Measurements from ENCODE around the gene ASB2.

Gene ASB2

DNA sequence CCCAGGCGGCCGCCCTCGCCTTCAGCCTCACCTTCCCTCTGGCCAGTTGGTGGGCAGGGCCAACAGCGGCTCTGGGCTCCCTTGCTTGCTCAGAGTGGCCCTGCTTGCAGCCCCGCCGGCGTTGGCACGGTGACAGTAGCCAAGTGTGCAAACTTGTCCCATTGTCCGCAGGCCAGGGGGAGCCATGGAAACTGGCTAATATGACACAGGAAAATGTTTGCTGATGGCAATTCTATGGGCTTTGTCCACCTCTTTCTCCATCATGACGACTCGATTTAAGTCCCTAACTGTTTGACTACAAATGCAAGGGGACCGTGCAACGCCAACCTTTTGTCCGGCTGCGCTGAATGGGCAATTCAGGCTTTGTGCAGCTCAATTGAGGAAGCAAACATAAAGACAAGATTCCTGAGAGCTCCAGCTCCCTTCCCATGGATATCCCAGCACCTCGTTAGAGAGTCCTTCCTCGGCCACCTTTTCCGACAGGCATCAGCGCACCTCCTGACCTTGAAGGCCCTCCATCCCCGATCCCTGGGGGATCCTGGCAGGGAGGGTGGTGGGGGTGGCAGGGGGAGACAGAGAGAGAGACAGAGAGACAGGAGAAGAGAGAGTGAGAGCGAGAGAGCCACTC lies 50.0 kb downstream of the ASB2 start:
- no peak for DNase-seq

DNA sequence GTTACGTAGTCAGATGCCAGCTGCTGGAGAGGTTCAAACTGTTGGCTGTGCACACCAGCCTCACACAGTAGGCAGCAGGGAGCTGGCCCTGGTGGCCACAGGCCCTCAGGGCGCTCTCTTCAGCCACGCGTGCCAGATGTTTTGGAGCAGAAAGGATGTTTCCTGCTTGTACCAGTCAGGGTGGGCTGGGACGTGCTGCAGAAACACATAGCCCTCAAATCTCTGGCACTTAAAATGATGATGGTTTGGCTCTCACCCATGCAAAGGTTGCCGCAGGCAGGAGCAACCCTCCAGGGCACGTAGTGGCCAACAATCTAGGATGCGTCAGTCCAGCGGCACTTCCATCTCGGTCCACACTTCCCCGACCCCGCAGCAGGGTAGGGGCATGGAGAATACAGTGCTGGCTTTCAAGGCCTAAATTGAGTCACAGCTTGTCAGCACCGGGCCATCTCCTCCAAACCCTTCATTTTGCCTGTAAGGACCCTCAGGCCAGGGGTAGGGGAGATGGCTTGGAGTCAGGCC lies 50.9 kb downstream of the ASB2 start:
- no peak for DNase-seq

DNA sequence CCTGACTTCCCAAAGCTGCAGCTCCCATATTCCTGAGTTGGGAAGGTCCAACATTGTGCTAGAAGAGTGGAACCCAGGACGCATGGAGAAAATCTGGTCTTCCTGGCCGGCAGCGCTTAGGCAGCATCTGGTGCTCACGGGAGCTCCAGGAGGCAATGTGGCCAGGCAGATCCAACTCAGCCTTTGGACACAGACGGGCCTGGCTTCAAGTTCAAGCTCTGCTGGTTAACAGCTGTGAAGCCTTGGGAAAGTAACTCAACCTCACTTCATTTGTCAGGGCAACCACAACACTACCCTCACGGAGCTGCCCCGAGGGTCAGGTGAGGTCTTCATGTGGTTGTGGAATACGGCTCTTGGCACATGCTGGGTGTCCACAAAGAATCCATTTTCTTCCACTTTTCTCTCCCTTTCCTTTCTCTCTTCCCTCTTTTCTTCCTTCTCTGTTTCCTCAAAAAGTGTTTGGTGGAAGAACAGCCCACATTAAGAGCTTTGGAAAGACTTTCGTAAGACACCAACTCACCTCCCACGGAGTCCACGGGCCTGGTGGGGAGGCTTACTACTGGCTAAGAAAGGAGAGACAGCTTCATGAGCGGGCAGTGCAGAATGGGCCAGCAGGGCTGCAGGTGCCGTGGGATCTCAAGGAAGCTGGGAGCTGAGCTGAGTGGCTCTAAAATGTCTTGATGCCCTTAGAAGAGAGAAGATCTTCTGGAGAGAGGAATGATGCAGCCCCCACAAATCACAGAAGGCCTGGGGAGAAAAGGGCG lies 51.6 kb downstream of the ASB2 start:
- DNase-seq: no peak

DNA sequence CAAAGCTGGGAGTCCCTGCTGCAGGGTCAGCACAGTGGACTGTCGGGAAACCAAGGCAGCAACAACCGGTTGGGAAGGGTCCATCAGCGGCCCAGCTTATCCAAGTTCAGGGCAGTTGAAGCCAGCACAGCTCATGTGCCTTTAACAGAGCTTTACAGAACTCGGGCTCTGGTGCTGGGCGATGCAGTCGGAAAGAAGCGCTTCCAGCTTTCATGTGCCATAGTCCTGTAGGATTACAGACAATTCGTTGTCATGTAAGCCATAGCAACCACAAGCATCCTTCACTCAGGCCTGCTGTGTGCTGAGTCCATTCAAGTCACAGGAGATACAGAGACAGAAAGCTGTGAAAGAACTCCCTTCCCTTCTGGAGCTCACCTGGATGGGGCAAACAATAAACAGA lies 52.7 kb downstream of the ASB2 start:
- no peak for DNase-seq

DNA sequence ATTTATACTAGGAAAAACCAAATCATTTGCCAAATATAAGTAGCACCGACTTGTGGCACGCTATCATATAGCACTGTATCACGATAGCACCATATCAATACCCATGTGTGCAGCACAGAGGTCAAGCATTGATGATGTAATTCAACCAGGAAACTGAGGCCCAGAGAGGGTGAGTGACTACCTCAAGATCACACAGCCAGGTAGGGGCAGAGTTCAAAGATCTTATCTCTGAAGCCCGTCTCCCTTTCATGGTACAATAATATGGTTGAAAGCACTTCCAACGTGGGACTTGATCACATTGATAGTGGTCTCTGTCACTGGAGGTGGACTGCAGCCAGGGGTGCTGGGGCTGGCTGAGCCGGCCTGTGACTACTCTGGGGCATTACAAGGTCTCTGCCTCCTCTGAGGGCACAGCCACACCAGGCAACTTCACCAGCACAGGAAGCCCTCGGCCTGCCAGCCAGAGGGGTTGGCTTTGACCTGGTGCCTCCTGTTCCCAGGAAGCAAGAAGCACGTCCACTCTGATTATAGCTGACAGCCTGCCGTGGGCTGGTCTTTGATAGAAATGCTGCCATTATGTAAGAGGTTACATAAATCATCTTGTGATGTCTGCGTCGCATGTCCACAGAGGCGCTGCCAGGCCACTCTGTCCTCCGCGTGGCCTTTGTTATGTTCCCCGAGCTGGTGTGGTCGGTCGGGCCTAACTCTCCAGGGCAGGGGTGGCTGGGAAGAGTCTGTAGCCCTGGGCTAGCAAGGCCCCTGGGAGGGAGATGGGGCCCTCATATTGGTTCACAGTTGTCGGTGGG lies 55.2 kb downstream of the ASB2 start:
- no peak for DNase-seq

DNA sequence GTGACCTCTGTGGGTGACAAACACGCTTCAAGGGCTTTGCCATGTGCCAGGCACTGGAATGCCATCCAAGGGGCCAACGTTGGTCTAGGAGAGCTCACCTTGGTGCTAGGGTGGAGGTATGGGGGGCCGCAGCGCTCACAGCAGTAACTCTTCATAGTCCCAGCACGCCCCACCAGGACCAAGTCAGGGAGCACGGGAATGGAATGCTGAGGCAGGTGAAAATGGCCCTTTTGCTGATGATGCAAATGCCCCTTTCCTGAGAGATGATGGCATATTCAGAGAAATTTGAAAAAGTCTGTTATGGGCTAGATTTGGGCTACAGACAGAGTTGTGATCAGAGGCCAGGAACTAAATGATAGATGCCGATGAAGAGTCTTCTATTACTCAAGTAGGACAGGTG lies 59.2 kb downstream of the ASB2 start:
- no peak for DNase-seq

DNA sequence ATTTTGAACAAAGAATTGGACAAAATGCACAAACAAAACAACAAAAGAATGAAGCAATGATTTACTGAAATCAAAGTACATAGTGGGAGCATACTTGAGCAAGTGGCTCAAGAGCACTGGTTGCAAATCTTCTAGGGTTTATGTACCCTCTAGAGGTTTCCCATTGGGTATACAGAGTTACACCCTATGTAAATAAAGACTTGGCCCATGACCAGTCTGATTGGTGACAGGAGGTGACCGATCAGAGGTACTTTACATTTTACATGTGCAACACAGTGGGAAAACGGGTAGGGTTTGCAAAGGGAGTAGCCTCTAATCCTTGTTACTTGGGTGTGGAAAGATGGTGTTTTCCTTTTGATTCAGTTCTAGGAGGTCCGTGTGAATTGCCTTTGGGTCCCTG lies 59.9 kb downstream of the ASB2 start:
- DNase-seq: no peak

DNA sequence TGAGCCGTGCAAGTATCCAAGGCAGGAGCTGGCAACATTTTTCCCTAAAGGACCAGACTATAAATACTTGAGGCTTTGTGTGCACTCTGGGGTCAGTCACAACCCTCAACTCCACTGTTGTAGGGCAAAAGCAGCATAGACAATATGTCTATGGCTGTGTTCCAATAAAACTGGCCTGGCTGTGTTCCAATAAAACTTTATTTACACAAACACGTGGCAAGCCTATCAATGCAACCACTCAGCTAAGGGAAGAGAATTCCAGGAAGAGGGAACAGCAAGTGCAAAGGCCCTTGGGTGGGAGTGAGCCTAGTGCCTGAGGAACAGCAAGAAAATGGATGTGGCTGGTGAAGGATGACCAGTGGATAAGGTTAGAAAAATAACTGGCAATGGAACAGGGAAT lies 60.6 kb downstream of the ASB2 start:
- no peak for DNase-seq

DNA sequence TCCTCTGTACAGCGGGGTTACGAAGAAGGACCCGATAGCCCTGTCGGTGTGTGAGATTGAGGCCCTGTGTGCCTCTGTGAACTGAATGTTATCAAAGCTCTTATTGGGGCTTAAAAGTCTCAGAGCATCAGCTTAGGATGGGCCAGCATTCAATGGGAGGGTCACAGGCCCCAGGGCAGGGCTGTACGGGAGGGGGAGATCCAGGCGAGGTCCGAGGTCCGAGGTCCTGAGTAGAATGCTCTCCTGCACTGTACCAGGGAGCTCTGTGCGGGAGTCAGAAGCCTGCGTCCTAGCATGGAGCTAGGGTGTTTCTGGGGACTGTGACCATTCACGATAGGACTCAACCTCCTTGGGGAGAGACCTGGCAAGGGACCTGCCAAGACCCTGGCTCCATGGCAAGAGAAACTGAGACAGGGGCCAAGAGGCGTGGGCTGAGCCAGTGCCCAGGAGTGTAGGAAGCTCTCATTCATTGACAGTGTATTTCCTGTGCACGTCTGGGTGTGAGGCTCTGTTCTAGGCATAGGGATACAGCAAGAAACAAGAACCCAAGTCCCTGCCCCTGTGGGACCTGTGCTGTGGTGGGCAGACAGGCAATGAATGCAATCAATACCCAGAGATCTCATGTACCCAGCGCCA lies 61.2 kb downstream of the ASB2 start:
- DNase-seq: no peak

DNA sequence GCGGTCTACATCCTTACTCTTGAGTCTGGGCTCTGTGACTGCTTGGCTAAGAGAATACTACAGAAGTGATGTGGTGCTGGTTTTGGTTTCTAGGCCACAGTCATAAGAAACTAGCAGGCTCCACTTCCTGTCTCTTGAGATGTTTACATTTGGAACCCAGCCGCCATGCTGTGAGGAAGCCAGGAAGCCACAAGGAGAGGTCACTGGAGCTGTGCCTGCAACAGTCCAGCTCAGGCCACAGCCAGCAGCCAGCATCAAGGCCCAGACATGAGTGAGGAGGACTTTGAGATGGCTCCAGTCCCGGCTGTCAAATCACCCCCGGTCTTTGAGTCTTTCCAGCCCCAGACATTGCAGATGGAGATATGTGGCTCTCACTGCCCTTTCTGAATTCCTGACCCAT lies 62.1 kb downstream of the ASB2 start:
- no peak for DNase-seq

DNA sequence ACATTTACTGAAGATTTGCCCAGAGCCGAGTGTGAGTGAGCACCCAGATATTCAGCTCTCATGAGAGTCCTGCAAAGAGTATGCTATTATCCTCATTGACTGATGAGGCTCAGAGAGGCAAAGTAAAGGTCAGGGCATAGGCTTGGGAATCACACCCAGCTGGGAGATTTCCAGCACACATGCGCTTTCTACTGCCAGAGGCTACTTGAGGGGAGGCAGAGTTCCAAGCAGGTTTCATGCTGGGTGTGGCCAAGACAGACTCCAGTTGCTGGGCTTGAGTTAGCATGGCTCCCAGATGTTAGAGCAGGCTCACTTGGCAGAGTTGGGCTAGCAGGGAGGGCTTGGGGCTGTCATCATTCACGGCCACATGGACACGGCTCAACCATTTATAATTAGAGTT lies 63.6 kb downstream of the ASB2 start:
- no peak for DNase-seq

DNA sequence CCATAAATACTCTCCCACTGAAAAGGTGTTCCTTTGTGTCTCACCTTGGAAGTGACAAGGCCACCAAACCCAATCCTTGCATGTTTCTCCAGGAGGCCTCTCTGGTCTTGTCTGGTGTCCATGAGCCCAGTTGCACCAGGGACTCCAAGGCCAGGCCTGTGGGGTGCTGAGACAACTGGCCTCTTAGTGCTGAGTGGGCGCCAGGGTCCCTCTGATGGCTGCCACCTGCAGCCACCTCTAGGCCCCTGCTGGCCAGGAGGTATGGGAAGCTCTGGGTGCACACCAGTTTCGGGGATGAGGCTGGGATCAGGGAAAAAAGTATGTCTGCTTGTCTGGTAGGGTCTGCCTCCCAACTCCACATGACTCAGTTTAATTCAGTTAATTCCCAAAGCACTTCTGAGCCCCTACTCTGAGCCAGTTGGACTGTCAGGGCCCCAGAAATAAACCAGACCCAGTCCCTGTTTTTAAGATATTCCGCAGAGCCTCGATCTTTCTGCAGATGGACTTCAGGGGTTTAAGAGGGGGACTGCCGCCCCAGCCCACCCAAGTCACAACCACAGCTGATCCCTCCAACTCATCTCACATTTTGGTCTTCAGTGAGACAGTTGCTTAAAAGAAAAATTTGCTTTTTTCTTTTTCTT lies 64.3 kb downstream of the ASB2 start:
- DNase-seq: no peak

DNA sequence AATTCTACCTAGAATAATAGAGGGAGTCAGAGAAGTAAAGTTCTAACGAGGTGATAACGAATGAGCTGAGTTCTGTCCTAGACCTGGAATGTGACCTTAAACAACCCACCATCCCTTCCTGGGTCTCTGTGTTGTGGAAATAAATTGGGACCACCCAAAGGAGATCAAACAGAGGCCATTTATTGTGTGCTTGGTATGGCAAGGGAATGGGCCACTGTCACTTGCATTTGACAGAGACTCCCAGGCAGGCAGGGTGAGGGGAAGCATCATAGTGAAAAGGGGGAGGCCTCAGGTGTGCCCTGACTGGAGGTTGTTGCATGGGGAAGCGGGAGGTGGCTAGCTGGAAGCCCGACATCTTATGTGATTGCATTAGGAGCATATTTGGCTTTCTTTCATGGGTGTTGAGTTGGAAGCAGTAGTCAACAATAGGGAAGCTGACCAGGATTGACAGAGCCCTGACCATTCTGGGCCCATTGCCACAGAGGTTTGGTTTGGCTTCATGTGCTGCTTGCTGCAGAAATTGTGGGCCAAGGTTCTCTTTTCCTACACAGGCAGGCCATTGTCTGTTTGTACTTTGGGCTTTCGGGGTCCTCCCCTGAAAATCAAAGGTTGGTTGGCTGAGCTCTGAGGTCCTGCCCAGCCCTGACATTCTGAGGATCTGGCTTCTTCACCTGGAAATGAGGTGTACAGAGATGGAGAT lies 66.8 kb downstream of the ASB2 start:
- no peak for DNase-seq

DNA sequence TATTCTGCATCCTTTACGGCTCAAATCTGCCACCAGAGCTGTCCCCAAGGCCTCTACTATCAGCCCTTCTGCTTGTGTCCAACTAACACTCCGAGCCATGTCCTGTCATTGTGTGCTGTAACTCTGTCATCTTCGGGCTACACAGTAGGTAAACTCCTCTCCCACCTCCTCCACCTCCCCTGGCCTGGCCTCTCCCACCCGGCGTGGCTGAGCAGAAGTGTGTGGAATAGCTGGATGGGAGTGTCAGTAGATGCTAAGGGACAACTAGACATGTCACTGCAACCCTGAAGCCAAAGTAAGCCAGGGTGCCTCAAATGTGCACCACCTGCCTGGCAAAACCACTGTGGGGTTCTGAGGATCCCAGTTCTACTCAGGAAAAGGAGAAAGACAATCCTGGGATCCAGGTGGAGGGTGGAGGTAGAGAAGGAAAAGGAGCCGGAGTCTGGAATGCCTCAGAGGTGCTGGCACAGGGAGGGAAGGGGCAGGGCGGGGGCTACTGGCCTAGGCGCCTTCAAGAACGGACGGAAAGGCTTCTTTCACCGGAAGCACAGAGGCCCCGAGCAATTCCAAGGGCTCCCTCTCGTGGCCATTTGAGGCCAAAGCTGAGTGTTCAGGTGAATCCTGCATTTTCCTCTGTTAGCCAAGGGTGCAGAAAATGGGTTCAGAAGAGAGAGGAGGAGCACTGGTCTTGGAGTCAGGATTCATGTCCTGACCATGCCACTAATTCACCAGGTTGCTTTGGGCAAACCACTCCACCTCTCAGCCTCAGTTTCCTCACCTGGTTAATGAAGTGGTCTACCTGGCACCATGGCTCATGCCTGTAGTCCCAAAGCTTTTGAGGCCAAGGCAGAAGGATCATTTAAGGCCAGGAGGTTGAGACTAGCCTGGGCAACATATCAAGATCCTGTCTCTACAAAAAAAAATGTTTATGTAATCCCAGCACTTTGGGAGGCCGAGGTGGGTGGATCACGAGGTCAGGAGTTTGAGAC lies 69.7 kb downstream of the ASB2 start:
- no peak for DNase-seq

DNA sequence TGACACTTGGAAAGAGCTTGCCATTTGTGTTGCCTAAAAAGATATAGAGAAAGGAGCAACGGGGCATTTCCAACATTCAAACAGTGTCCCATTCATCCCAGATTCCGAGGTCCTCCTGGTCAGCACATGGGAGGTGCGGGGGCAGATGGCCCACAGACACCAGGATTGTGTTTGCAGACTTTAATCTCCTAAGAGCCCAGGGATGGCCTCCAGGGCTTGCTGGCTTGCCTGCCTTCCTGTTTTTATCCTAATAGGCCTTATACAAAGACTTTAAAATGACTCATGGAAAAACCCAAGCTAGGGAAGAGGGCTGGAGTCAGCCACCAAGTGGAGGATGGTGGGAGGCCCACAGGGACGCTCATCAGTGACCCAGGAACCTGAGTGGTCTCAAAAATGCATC lies 70.7 kb downstream of the ASB2 start:
- no peak for DNase-seq

DNA sequence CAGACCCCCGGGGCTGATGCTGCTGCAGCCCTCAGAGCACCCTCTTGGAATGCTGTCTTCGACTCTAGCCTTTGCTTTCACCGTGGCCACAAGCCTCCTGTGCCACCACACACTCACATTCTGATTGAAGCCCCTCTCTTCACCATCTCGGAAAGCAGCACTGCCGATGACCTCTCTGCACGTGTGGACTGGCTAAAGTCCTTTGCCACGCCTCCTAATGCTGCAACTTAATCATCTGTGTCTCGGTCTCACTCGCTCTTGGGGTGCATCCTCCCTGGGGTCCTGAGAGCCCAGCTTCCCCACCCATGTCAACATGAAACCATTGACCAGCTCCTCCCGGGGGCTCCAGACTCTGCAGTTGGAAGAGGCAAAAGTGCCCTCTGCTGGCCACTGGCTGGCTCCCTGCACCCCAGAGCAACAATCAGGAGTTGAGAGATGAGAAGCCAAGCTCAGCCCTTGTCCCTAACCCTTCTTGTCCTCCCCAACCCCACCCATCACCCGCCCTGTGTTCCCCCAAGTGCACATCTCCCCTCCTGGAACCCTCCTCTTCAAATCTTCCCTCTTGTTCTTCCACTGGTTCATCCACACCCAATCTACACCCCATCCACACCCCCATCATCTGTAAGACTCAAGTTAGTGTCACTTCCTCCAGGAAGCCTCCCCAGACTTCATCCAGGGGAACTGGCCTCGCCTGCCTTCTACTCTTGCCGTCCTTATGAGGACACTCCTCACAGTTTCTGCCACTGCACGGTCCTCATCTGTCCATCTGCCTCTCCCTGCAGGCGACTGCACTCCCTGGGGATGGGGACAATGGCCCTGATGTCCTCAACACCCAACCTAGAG lies 72.8 kb downstream of the ASB2 start:
- DNase-seq: no peak

DNA sequence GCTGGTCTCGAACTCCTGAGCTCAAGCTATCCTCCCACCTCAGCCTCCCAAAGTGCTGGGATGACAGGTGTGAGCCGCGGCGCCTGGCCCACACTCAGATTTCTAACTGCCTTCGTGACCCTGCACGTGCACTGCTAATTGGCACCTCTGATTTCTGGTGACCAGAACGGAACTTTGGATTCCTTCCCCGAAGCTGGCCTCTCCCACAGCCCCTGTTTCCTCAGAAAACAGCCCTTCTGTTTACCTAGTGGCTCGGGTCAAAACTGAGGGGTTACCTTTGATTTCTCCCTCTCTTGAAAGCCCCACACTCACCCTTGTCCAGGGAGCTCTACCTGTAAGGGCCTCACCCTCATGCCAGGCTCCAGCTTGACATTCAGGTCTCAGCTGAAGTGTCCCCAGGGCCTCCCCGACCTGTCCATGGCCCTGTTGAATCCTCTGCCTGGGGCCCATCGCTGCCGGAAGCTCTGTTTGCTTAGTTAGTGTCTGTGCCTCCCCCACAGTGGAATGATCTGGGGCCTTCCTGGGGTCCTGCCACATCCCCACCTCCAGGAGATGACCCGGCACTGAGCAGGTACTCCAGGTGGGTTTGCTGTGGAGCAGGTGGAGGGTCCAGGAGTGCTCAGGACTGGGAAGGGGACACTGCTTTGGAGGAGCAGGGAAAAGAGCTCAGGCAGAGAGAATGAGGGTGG lies 73.6 kb downstream of the ASB2 start:
- DNase-seq: no peak

DNA sequence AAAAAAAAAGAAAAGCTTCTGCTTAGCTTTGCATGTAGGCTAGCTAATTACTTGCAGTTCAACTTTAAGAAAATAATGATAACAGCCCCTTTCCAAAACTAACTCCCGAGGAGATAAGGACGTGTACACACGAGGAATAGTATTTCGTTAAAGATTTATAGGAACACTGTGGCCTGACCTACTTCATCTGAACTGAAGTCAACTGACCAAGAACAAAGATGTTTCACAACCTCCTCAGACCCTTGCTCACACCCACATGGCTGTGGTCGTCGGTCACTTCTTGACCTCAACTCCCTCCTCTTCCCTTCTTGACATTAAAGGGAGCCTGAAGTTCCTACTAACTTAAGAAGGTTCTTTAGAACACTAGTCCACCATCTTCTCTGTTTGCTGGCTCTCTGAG lies 74.6 kb downstream of the ASB2 start:
- no peak for DNase-seq

DNA sequence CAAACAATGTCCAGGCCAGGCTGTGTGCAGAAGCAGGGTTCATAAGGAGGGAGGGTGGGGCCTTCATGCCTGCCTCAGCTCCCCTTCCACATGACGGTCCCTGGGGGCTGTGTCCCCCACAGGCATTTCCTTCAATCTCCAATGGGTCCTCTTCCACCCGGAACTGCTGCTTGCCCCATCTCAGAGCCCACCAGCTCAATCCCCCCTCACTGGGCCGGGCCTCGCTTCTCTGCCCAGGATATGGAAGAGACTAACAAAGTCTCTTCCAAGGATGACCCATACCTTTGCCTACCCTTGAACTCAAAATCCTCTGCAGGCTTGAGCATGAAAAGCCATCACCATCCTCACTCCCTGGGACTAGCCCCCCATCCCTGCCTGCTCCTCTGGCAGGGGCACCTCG lies 77.6 kb downstream of the ASB2 start:
- DNase-seq: no peak
